Neural cell (in vitro differentiated cells): Measurements from ENCODE around the gene PPOX. TPM values are rescaled to one million over a fixed set of nuclear protein-coding genes. Genes with fewer than 3 reads are reported as not detected.

Source experiments
- H2AFZ ChIP-seq: fragments of 200-600, 300-800 bp; sonication (generic), shearing (Covaris generic); 2 replicates; pipeline ENCODE4 v1.6.0; 2014; ENCODE audit warnings: low read depth, mild to moderate bottlenecking, antibody characterized with exemption, low read length, moderate library complexity
- H3F3A ChIP-seq: fragments of 200-600 bp; shearing (Covaris generic); 2 replicates; pipeline ENCODE4 v1.6.1; 2016; ENCODE audit warnings: mild to moderate bottlenecking, moderate library complexity, mixed read lengths, antibody characterized with exemption, low read length; ENCODE audit not compliant: insufficient read depth, poor library complexity, severe bottlenecking
- H3K27ac ChIP-seq: fragments of 200-600, 300-800 bp; sonication (generic), shearing (Covaris generic); 2 replicates; pipeline ENCODE4 v1.5.1; 2014; ENCODE audit warnings: mild to moderate bottlenecking, low read length, moderate library complexity
- H3K27me3 ChIP-seq: fragments of 300-800, 200-600 bp; sonication (generic), shearing (Covaris generic); 2 replicates; pipeline ENCODE4 v1.6.0; 2014; ENCODE audit warnings: mild to moderate bottlenecking, low read depth, low read length, moderate library complexity; ENCODE audit not compliant: insufficient read depth
- H3K36me3 ChIP-seq: fragments of 300-800, 200-600 bp; sonication (generic), shearing (Covaris generic); 2 replicates; pipeline ENCODE4 v1.5.1; 2014; ENCODE audit warnings: mild to moderate bottlenecking, antibody characterized with exemption, low read length, moderate library complexity; ENCODE audit not compliant: insufficient read depth
- H3K4me2 ChIP-seq: fragments of 300-800, 200-600 bp; sonication (generic), shearing (Covaris generic); 2 replicates; pipeline ENCODE4 v1.6.0; 2014; ENCODE audit warnings: mild to moderate bottlenecking, low read length
- H3K4me3 ChIP-seq: fragments of 300-800, 200-600 bp; sonication (generic), shearing (Covaris generic); 2 replicates; pipeline ENCODE4 v1.5.1; 2014; ENCODE audit warnings: mild to moderate bottlenecking, low read length, moderate library complexity
- H3K79me2 ChIP-seq: fragments of 200-600 bp; shearing (Covaris generic); replicated peaks from 2 replicates; pipeline ENCODE4 v1.6.0; 2014; ENCODE audit warnings: mild to moderate bottlenecking, low read length, moderate library complexity; ENCODE audit not compliant: insufficient read depth
- H3K9ac ChIP-seq: fragments of 300-800, 200-600 bp; sonication (generic), shearing (Covaris generic); 2 replicates; pipeline ENCODE4 v1.6.1; 2016; ENCODE audit warnings: mild to moderate bottlenecking, low read length, mixed read lengths
- H3K9me2 ChIP-seq: fragments of 200-600 bp; shearing (Covaris generic); 2 replicates; pipeline ENCODE4 v1.6.1; 2016; ENCODE audit warnings: mild to moderate bottlenecking, low read length, mixed read lengths; ENCODE audit not compliant: insufficient read depth
- H3K9me3 ChIP-seq: fragments of 200-600, 300-800 bp; sonication (generic), shearing (Covaris generic); 2 replicates; pipeline ENCODE4 v1.6.1; 2016; ENCODE audit warnings: mild to moderate bottlenecking, mixed run types, low read length, moderate library complexity, mixed read lengths
- H4K20me1 ChIP-seq: fragments of 200-600 bp; shearing (Covaris generic); 2 replicates; pipeline ENCODE4 v1.6.1; 2016; ENCODE audit warnings: mild to moderate bottlenecking, mixed run types; ENCODE audit not compliant: insufficient read depth
- EP300 ChIP-seq: fragments of 450-650 bp; conservative IDR thresholded peaks from 2 replicates; pipeline ENCODE4 v1.6.1; 2014; ENCODE audit warnings: antibody characterized with exemption, mild to moderate bottlenecking, moderate library complexity; ENCODE audit not compliant: poor library complexity, severe bottlenecking
- EZH2 ChIP-seq: fragments of 200-600, 300-800 bp; shearing (Covaris generic), sonication (generic); IDR thresholded peaks from 2 replicates; pipeline ENCODE4 v1.6.1; 2014; ENCODE audit warnings: antibody characterized with exemption, low read length, borderline replicate concordance, mild to moderate bottlenecking; ENCODE audit not compliant: insufficient read depth, poor library complexity, severe bottlenecking
- MXI1 ChIP-seq: fragments of 450-650 bp; conservative IDR thresholded peaks from 2 replicates; pipeline ENCODE4 v1.6.1; 2014; ENCODE audit warnings: antibody characterized with exemption, mild to moderate bottlenecking; ENCODE audit not compliant: poor library complexity, severe bottlenecking
- POLR2AphosphoS5 ChIP-seq: IDR thresholded peaks from 2 replicates; pipeline ENCODE4 v1.6.1; 2012
- RAD21 ChIP-seq: fragments of 450-650 bp; conservative IDR thresholded peaks from 2 replicates; pipeline ENCODE4 v1.6.1; 2014; ENCODE audit warnings: antibody characterized with exemption, mild to moderate bottlenecking, moderate library complexity
- SMC3 ChIP-seq: fragments of 450-650 bp; conservative IDR thresholded peaks from 2 replicates; pipeline ENCODE4 v1.6.1; 2014; ENCODE audit warnings: antibody characterized with exemption, mild to moderate bottlenecking, moderate library complexity; ENCODE audit not compliant: poor library complexity
- TAF1 ChIP-seq: IDR thresholded peaks from 2 replicates; pipeline ENCODE4 v1.6.1; 2012; ENCODE audit warnings: low read depth
- polyA plus RNA-seq: library from polyadenylated mRNA; depleted of rRNA; stranded (reverse); fragments of >200 nt; gene quantifications from 2 replicates; pipeline ENCODE4 v1.2.3, GENCODE V29; 2014
- TF ChIP-seq, protein P1 (sequence below): fragments of 450-650 bp; IDR thresholded peaks from 2 replicates; pipeline ENCODE4 v1.5.1; 2014; ENCODE audit warnings: antibody characterized with exemption, mild to moderate bottlenecking, moderate library complexity; ENCODE audit not compliant: poor library complexity, severe bottlenecking
- TF ChIP-seq, protein P2 (sequence below): IDR thresholded peaks from 2 replicates; pipeline ENCODE4 v1.6.1; 2012; ENCODE audit warnings: borderline replicate concordance

PPOX gene
- polyA plus RNA-seq, 1 donor from 2014 or later: 93.9 TPM

DNA sequence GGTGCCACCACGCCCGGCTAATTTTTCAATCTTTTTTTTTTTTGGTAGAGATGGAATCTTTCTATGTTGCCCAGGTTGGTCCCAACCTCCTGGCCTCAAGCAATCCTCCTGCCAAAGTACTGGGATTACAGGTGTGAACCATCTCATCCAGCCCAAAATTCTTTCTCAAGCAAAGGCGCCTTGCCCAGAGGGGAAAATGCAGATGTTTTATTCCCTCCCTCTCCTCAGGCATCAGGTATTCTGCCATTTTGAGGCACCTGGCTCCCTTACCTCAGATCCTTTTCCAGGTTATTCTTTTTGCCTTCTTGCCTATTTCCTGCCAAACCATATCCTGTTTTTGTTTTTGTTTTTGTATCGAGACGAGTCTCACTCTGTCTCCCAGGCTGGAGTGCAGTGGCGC, 22.2 kb downstream of the PPOX start:
- Histone ChIP-seq H3K79me2 (no peaks in the 10 kb centered on the region), H3K4me3 (no peak overlapping the region), H3K9me2 (no peaks in the 10 kb centered on the region), H3K9ac (no peak overlapping the region), H3F3A (no peaks in the 10 kb centered on the region), H3K27ac (no peak overlapping the region), H4K20me1 (no peaks in the 10 kb centered on the region), H3K4me2 (no peak overlapping the region), H3K36me3 (no peaks in the 10 kb centered on the region), H3K27me3 (no peaks in the 10 kb centered on the region), H2AFZ (no peak overlapping the region), H3K9me3 (no peaks in the 10 kb centered on the region)
- TF ChIP-seq EZH2: no peak
- TF ChIP-seq POLR2AphosphoS5: no peak

DNA sequence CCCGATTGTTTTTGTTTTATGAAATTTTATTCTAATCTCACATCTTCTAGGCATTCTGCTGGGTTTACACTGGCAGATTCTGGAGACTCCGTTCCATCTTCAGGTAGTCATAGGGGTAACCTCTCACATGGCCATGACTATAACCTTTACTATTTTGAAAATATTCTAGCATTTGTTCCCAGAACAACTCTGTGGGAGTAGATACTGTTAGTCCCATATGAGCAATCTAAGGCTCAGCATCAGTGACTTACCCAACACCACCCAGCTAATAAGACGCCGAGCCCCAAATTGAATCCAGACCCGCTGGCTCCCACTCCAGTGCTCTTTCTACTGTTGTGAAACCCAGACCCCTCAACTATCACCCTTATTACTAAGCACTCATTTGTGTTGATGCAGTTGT, 22.8 kb downstream of the PPOX start:
- H3K9me3 ChIP-seq: no peaks in the 10 kb centered on the region
- TF ChIP-seq EP300 (no peak), TAF1 (no peak), POLR2AphosphoS5 (no peak), SMC3 (no peak), EZH2 (no peak), MXI1 (no peak), RAD21 (no peak)
- TF ChIP-seq, protein P1, sequence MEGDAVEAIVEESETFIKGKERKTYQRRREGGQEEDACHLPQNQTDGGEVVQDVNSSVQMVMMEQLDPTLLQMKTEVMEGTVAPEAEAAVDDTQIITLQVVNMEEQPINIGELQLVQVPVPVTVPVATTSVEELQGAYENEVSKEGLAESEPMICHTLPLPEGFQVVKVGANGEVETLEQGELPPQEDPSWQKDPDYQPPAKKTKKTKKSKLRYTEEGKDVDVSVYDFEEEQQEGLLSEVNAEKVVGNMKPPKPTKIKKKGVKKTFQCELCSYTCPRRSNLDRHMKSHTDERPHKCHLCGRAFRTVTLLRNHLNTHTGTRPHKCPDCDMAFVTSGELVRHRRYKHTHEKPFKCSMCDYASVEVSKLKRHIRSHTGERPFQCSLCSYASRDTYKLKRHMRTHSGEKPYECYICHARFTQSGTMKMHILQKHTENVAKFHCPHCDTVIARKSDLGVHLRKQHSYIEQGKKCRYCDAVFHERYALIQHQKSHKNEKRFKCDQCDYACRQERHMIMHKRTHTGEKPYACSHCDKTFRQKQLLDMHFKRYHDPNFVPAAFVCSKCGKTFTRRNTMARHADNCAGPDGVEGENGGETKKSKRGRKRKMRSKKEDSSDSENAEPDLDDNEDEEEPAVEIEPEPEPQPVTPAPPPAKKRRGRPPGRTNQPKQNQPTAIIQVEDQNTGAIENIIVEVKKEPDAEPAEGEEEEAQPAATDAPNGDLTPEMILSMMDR: no peak
- TF ChIP-seq, protein P2, sequence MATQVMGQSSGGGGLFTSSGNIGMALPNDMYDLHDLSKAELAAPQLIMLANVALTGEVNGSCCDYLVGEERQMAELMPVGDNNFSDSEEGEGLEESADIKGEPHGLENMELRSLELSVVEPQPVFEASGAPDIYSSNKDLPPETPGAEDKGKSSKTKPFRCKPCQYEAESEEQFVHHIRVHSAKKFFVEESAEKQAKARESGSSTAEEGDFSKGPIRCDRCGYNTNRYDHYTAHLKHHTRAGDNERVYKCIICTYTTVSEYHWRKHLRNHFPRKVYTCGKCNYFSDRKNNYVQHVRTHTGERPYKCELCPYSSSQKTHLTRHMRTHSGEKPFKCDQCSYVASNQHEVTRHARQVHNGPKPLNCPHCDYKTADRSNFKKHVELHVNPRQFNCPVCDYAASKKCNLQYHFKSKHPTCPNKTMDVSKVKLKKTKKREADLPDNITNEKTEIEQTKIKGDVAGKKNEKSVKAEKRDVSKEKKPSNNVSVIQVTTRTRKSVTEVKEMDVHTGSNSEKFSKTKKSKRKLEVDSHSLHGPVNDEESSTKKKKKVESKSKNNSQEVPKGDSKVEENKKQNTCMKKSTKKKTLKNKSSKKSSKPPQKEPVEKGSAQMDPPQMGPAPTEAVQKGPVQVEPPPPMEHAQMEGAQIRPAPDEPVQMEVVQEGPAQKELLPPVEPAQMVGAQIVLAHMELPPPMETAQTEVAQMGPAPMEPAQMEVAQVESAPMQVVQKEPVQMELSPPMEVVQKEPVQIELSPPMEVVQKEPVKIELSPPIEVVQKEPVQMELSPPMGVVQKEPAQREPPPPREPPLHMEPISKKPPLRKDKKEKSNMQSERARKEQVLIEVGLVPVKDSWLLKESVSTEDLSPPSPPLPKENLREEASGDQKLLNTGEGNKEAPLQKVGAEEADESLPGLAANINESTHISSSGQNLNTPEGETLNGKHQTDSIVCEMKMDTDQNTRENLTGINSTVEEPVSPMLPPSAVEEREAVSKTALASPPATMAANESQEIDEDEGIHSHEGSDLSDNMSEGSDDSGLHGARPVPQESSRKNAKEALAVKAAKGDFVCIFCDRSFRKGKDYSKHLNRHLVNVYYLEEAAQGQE: no peak
- H3K4me2 ChIP-seq: no peak overlapping the region
- no peaks in the 10 kb centered on the region for H3K9me2 ChIP-seq
- H4K20me1 ChIP-seq: no peaks in the 10 kb centered on the region
- H3K27ac ChIP-seq: no peak overlapping the region
- H2AFZ ChIP-seq: no peak overlapping the region
- no peaks in the 10 kb centered on the region for H3K79me2 ChIP-seq
- no peaks in the 10 kb centered on the region for H3K27me3 ChIP-seq
- no peaks in the 10 kb centered on the region for H3K36me3 ChIP-seq
- no peaks in the 10 kb centered on the region for H3F3A ChIP-seq
- H3K9ac ChIP-seq: no peak overlapping the region
- no peak overlapping the region for H3K4me3 ChIP-seq
